Stimulated activated CD8-positive, alpha-beta memory T cell treated with anti-CD3 and anti-CD28 coated beads, Interleukin-2, amount 100 ng/mL, for 48 hours (primary cell): Measurements from ENCODE around the gene SLC12A7.

Experiments used
- DNase-seq, 2 donors: peaks; one replicate each; pipeline ENCODE4 v3.0.0-alpha.2; 2020; ENCODE audit warnings: low read depth in 2 of 2

Gene SLC12A7

GRCh38 chr5:1019001-1019905 lies 92.6 kb downstream of the SLC12A7 start:
- no peak for DNase-seq

- DNase-seq = no peak
Measured at GRCh38 chr5:1018596-1018995, 93.3 kb downstream of the SLC12A7 start.

- DNase-seq = no peak
Measured at GRCh38 chr5:1017691-1018455, 94.0 kb downstream of the SLC12A7 start.

GRCh38 chr5:1017056-1017455 lies 94.8 kb downstream of the SLC12A7 start:
- DNase-seq = no peak

- no peak for DNase-seq
Measured at GRCh38 chr5:1016476-1016875, 95.4 kb downstream of the SLC12A7 start.

- no peak for DNase-seq
Measured at GRCh38 chr5:1016036-1016435, 95.8 kb downstream of the SLC12A7 start.

- DNase-seq = no peak
Measured at GRCh38 chr5:1015507-1015906, 96.4 kb downstream of the SLC12A7 start.

GRCh38 chr5:1014781-1015221 lies 97.1 kb downstream of the SLC12A7 start:
- DNase-seq = no peak

- no peak for DNase-seq
Measured at GRCh38 chr5:1014346-1014745, 97.5 kb downstream of the SLC12A7 start.

GRCh38 chr5:1013948-1014301 lies 97.9 kb downstream of the SLC12A7 start:
- DNase-seq = no peak

GRCh38 chr5:1013238-1013947 lies 98.5 kb downstream of the SLC12A7 start:
- DNase-seq = no peak

GRCh38 chr5:1012900-1013237 lies 99.0 kb downstream of the SLC12A7 start:
- DNase-seq = no peak

- no peak for DNase-seq
Measured at GRCh38 chr5:1012313-1012841, 99.5 kb downstream of the SLC12A7 start.

GRCh38 chr5:1011741-1012312 lies 100.0 kb downstream of the SLC12A7 start:
- DNase-seq = no peak

GRCh38 chr5:1011226-1011631 lies 100.6 kb downstream of the SLC12A7 start:
- DNase-seq = peak; percentile 42 to 49

- no peak for DNase-seq
Measured at GRCh38 chr5:1010641-1011046, 101.2 kb downstream of the SLC12A7 start.

GRCh38 chr5:1010181-1010510 lies 101.7 kb downstream of the SLC12A7 start:
- no peak for DNase-seq

GRCh38 chr5:1009359-1010180 lies 102.3 kb downstream of the SLC12A7 start:
- DNase-seq = no peak

GRCh38 chr5:1008451-1009358 lies 103.2 kb downstream of the SLC12A7 start, which contains the start of gene NKD2:
Gene NKD2, plus strand, starts transcription at chr5:1008802. Its CDS starts 256 bp downstream, at chr5:1009058.
- peak; percentile 24 to 30 for DNase-seq
